Measurements from ENCODE around the gene SBF2.

- TF ChIP-seq, protein P1, sequence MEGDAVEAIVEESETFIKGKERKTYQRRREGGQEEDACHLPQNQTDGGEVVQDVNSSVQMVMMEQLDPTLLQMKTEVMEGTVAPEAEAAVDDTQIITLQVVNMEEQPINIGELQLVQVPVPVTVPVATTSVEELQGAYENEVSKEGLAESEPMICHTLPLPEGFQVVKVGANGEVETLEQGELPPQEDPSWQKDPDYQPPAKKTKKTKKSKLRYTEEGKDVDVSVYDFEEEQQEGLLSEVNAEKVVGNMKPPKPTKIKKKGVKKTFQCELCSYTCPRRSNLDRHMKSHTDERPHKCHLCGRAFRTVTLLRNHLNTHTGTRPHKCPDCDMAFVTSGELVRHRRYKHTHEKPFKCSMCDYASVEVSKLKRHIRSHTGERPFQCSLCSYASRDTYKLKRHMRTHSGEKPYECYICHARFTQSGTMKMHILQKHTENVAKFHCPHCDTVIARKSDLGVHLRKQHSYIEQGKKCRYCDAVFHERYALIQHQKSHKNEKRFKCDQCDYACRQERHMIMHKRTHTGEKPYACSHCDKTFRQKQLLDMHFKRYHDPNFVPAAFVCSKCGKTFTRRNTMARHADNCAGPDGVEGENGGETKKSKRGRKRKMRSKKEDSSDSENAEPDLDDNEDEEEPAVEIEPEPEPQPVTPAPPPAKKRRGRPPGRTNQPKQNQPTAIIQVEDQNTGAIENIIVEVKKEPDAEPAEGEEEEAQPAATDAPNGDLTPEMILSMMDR (conservative IDR thresholded peaks at IDR 0.05) = no peak
- TF ChIP-seq ZFX (IDR thresholded peaks at IDR 0.05) = no peak
Observed at GRCh38 chr11:10155793-10156490, 138.1 kb downstream of the SBF2 start.

All from C4-2B (cell line).